ENCODE data around the gene STAT4.

Gene STAT4

DNA sequence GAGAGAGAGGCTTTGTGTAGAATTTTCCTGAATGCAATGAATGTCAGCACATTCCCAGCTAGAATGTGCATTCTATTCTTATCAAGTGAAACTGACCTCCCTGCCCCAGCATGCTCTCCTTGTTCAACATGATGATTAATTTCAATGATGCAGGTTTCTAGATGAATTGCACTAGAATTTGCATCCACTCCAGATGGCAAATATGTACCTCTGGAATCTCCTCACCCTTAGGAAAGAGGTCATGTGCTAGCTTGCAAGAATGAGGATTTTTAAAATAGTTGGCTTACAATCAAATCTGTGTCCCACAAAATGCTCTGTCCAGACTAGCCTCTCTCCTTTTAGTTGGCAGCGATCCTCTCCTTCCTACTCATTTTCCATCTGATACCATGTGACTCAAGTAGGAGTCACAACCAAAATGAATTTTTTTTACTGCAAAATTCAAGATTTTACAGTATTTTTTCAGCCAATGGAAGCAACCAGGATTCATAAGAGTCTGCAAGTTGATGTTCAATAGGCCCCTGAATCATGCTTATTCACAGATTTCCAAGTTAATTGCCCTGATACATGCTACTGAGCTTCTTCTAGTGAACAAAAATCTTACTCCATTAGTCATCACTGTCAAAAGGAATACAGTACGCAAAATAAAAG is 21.0 kb upstream of the STAT4 start:
- DNase-seq (ENCODE audit: insufficient read length) (no peak), FAIRE-seq (no peak)
- no peak for TF ChIP-seq TAF1 (IDR thresholded peaks at IDR 0.05; ENCODE audit: borderline replicate concordance, low read depth, low read length)
- no peak for TF ChIP-seq POLR2AphosphoS5 (IDR thresholded peaks at IDR 0.05; ENCODE audit: low read depth, low read length)
- TF ChIP-seq POLR2A (IDR thresholded peaks at IDR 0.05; ENCODE audit: low read depth, low read length), result no peak

DNA sequence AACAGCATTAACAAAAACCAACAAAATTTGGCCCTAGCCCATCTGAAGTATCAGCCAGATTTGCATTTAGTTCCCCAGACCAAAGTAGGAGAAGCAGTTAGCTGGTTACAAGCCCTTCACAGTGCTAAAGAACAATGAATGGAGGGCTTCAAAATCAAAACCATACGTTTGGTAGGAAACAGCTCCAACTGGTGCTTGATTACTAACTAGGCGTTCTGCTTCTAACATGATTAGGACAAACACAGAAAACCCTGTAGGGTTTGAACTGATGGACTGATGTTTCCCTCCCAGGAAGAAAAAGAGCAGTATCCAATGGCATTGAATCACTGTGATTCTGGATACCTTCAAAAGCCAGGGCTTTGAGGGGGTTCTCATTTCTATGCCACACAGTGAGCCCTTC is 20.5 kb upstream of the STAT4 start:
- no peak for TF ChIP-seq POLR2A (IDR thresholded peaks at IDR 0.05; ENCODE audit: low read depth, low read length)
- TF ChIP-seq POLR2AphosphoS5 (IDR thresholded peaks at IDR 0.05; ENCODE audit: low read depth, low read length), result no peak
- TF ChIP-seq TAF1 (IDR thresholded peaks at IDR 0.05; ENCODE audit: borderline replicate concordance, low read depth, low read length), result no peak
- FAIRE-seq, result no peak

GRCh38 chr2:191170773-191171172 is 20.0 kb upstream of the STAT4 start:
- FAIRE-seq (no peak), DNase-seq (ENCODE audit: insufficient read length) (no peak)
- no peak for TF ChIP-seq TAF1 (IDR thresholded peaks at IDR 0.05; ENCODE audit: borderline replicate concordance, low read depth, low read length)
- TF ChIP-seq POLR2AphosphoS5 (IDR thresholded peaks at IDR 0.05; ENCODE audit: low read depth, low read length), result no peak
- TF ChIP-seq POLR2A (IDR thresholded peaks at IDR 0.05; ENCODE audit: low read depth, low read length), result no peak

More for the DNA sequence above, 20.5 kb upstream of the STAT4 start:
- DNase-seq (ENCODE audit: insufficient read length), result no peak

DNA sequence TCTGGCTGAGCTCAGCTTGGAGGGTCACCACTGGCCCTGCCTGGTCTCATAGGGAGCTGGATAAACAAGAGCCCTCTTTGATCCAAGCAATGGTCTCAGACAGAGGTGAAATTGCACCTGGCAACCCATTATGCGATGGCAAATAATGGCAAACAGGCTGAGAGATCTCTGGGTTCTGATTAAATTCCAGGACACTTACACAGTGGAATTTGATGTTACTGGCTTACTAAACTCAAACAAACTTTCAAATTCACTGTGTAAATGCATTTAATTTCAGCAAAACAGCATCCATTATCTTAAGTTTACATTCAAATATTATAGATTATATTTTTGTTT is 19.5 kb upstream of the STAT4 start:
- no peak for FAIRE-seq
- DNase-seq (ENCODE audit: insufficient read length), result no peak
- no peak for TF ChIP-seq TAF1 (IDR thresholded peaks at IDR 0.05; ENCODE audit: borderline replicate concordance, low read depth, low read length)
- TF ChIP-seq POLR2AphosphoS5 (IDR thresholded peaks at IDR 0.05; ENCODE audit: low read depth, low read length), result no peak
- no peak for TF ChIP-seq POLR2A (IDR thresholded peaks at IDR 0.05; ENCODE audit: low read depth, low read length)

- FAIRE-seq, result no peak
- no peak for DNase-seq (ENCODE audit: insufficient read length)
- no peak for TF ChIP-seq TAF1 (IDR thresholded peaks at IDR 0.05; ENCODE audit: borderline replicate concordance, low read depth, low read length)
These were observed 18.9 kb upstream of the STAT4 start for GRCh38 chr2:191169456-191170300.

DNA sequence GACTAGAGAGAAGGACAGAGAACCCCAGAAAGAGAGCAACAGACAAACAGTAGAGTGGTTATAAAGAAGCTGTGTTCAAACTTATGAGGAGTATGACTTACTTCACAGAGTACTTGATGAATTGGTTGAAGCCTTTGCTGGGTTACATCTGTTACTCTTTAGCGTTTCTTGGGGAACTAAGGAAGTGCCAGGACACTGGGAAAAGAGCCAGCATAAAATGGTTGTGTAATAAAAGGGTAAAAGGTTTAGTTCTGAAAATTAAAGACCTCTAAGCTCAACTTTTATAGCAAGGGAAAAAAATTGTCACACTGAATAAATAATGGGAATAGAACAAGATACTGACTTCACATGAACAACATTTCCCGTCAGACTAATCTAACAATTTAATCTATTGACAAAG is 17.0 kb upstream of the STAT4 start:
- TF ChIP-seq TAF1 (IDR thresholded peaks at IDR 0.05; ENCODE audit: borderline replicate concordance, low read depth, low read length) (no peak), POLR2A (IDR thresholded peaks at IDR 0.05; ENCODE audit: low read depth, low read length) (no peak), POLR2AphosphoS5 (IDR thresholded peaks at IDR 0.05; ENCODE audit: low read depth, low read length) (no peak)
- FAIRE-seq, result no peak
- DNase-seq (ENCODE audit: insufficient read length), result no peak

DNA sequence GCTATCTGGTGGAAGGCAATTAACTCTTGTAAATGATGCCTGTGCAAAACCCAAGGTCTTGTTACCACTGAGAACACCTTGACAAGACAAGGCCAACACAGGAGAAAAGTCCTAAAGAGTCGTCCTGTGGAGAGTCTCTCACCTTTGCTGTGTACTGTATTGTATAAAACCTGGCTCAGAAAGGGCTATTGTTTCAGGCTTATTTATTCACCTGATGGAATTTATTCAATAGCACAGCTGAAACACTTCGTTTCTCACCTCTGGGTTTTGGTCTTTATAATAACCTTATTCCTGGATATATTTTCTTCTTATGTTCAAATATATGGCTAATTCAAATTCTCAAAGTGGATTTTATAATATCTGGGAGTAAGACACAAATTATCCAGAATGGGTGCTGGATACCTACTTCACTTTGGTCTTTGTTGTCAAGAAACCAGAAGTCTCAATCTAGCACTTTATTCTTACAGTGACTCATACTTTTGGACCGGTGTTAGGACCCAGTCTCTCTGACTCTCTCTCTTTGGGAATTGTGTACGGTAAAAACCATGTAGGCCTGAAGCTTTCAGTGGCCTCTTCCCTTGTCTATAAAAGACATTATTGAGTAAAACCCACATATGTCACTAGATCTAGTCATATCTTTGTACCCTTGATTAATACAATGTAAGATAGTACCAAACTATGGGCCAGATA is 16.1 kb upstream of the STAT4 start:
- FAIRE-seq, result no peak
- no peak for TF ChIP-seq POLR2AphosphoS5 (IDR thresholded peaks at IDR 0.05; ENCODE audit: low read depth, low read length)
- no peak for TF ChIP-seq POLR2A (IDR thresholded peaks at IDR 0.05; ENCODE audit: low read depth, low read length)
- no peak for TF ChIP-seq TAF1 (IDR thresholded peaks at IDR 0.05; ENCODE audit: borderline replicate concordance, low read depth, low read length)
- no peak for DNase-seq (ENCODE audit: insufficient read length)

DNA sequence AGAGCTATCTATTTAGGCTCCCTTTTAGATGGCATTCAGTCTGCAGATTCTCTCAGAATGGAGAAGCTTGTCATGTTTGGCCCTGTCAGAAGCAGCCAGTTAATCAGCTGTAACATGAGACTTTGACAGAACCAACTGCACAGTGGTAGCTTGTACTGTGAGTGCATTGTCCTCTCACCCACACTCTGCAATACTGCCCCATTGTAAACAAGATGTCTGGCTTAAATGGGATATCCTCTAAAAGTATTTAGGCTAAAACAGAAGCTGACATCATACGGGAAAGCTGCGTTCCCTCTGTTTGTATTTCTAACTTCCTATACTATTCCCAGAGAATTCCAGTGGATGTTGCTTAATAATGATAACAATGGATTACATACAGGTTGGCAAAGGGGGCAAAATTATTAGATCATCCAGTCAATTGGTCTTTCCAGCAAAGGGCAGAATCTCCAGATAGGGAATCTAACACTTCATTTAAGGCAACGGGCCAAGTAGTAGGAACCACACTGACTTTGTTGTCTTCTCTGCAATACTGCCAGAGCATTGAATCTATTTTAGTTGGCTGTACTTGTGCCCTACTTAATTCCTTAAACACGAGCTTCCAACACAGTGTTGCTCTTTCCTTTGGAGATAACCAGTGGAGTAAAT is 15.4 kb upstream of the STAT4 start:
- DNase-seq (ENCODE audit: insufficient read length), result no peak

DNA sequence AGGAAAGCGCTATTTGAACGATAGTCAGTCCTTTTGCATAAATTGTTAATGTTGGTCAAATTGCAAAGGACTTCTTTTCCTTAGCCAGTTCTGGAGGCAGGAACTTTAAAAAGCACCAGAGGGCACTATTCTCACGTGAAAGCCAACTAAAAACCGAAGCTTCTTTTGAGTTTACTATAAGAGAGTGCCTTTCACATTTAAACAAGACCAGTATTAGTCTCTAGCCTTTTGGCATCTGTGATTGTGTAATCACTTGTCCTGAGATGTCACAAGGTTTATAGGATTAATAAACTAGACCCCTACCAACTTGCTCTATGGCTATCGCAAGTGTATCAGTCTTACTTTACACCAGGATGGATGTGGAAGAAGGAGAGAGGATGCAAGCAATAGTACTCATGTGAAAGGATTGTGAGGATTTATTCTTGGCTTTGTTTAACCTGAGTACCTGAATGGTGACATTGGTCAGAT is 14.4 kb upstream of the STAT4 start:
- no peak for DNase-seq (ENCODE audit: insufficient read length)
- FAIRE-seq, result no peak
- TF ChIP-seq POLR2AphosphoS5 (IDR thresholded peaks at IDR 0.05; ENCODE audit: low read depth, low read length) (no peak), POLR2A (IDR thresholded peaks at IDR 0.05; ENCODE audit: low read depth, low read length) (no peak), TAF1 (IDR thresholded peaks at IDR 0.05; ENCODE audit: borderline replicate concordance, low read depth, low read length) (no peak)

More for the DNA sequence above, 15.4 kb upstream of the STAT4 start:
- FAIRE-seq, result no peak
- TF ChIP-seq TAF1 (IDR thresholded peaks at IDR 0.05; ENCODE audit: borderline replicate concordance, low read depth, low read length) (no peak), POLR2AphosphoS5 (IDR thresholded peaks at IDR 0.05; ENCODE audit: low read depth, low read length) (no peak), POLR2A (IDR thresholded peaks at IDR 0.05; ENCODE audit: low read depth, low read length) (no peak)

DNA sequence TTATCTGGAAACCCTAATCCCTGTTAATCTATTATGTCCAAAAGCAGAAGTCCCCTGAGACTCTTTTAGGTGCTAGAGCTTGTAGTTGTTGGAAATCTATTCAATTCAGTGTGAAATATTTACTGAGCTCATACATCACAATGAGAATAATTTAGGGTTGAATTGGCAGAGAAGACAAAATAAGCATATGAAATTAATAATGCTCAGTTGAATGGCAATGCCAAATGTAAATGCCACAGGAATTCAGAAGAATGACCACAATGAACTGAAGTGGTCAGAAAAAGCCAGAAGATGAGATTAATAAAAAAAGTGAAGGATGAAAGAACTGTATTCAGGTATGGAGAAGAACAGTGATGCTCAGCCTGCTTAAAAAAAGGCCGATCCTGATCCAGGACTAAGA is 8.0 kb upstream of the STAT4 start:
- TF ChIP-seq POLR2A (IDR thresholded peaks at IDR 0.05; ENCODE audit: low read depth, low read length) (no peak), TAF1 (IDR thresholded peaks at IDR 0.05; ENCODE audit: borderline replicate concordance, low read depth, low read length) (no peak), POLR2AphosphoS5 (IDR thresholded peaks at IDR 0.05; ENCODE audit: low read depth, low read length) (no peak)
- DNase-seq (ENCODE audit: insufficient read length) (no peak), FAIRE-seq (no peak)

DNA sequence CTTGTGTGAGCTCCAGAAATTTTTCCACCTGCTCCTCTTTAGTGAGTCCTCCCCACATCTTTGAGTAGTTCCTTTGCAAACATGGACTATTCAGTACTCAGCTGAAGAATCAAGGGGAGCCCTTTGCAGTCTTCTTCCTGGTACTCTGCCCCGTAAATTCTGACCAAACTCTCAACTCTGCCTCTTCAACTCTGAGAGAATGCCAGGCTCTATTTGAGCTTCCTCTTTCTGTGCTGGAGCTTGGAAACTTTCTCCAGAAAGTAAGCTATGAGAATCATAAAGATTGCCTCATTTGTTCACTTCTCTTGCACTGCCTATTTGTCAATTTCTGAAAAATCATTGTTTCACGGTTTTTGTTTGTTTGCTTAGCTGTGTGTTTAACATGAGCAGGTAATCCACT is 7.4 kb upstream of the STAT4 start:
- FAIRE-seq, result no peak
- no peak for DNase-seq (ENCODE audit: insufficient read length)
- no peak for TF ChIP-seq POLR2A (IDR thresholded peaks at IDR 0.05; ENCODE audit: low read depth, low read length)
- no peak for TF ChIP-seq TAF1 (IDR thresholded peaks at IDR 0.05; ENCODE audit: borderline replicate concordance, low read depth, low read length)
- TF ChIP-seq POLR2AphosphoS5 (IDR thresholded peaks at IDR 0.05; ENCODE audit: low read depth, low read length), result no peak
